Peyer's patch (tissue), 4 donors: ENCODE measurements around the gene HRC.

Experiments
- CTCF ChIP-seq, 6 experiments: fragments of 450-650 bp in 4 of 6; fragments of 200-600 bp in 2 of 6; sonication (generic) in 1 of 6; IDR thresholded peaks; one replicate each; pipeline ENCODE4 v1.5.1; 2017 to 2019; ENCODE audit warnings: antibody characterized with exemption in 6 of 6, mild to moderate bottlenecking in 3 of 6, moderate library complexity in 1 of 6
- POLR2A ChIP-seq, 2 donors: fragments of 450-650 bp; IDR thresholded peaks; one replicate each; pipeline ENCODE4 v1.5.1; 2017; ENCODE audit warnings: antibody characterized with exemption in 2 of 2, mild to moderate bottlenecking in 2 of 2, moderate library complexity in 2 of 2

GRCh38 chr19:49133621-49134454 is 21.4 kb downstream of the HRC start:
- TF ChIP-seq CTCF (IDR thresholded peaks at IDR 0.05) (no peak), POLR2A (IDR thresholded peaks at IDR 0.05) (no peak)
